Naive thymus-derived CD8-positive, alpha-beta T cell (primary cell): Measurements from ENCODE around the gene CAPS. TPM values are rescaled to one million over a fixed set of nuclear protein-coding genes. Genes with fewer than 3 reads are reported as not detected.
"Not testable (repeated sequence)": the region's sequence is repeated elsewhere in the genome, so short reads cannot be mapped to it uniquely, and the experiment has no call there.

ENCODE experiments used
- ATAC-seq, 2 donors: fragments of 150-1000 bp; cut with Tn5 transposase in 1 of 2; sonication (Bioruptor Pico), chemical (Tn5 transposase) in 1 of 2; 1 replicate in 1 of 2; 2 replicates in 1 of 2; pipeline ENCODE4 v1.10.0; 2021; ENCODE audit warnings: mild to moderate bottlenecking in 2 of 2, moderate library complexity in 2 of 2
- POLR2A ChIA-PET: fragments of 350-600 bp; sonication (Branson Sonifier 250); formaldehyde crosslinking; loops from one replicate; lab custom pipeline; 2021; ENCODE audit warnings: antibody characterized with exemption; lab: Charles Lee
- DNase-seq, 10 donors: peaks; one replicate each; pipeline versions ENCODE4 v3.0.0 to v3.0.0-alpha.2; 2020 to 2022
- H3K27ac Mint-ChIP-seq, 10 donors: one replicate each; pipeline ENCODE4 v1.8.0; 2020 to 2022; ENCODE audit warnings: mild to moderate bottlenecking in 10 of 10, mixed read lengths in 10 of 10, moderate library complexity in 4 of 10, inconsistent platforms in 1 of 10
- H3K27me3 Mint-ChIP-seq, 5 donors: one replicate each; pipeline ENCODE4 v1.8.0; 2021 to 2022; ENCODE audit warnings: mixed read lengths in 5 of 5
- H3K36me3 Mint-ChIP-seq, 3 donors: one replicate each; pipeline ENCODE4 v1.8.0; 2020 to 2022; ENCODE audit warnings: mixed read lengths in 3 of 3, mild to moderate bottlenecking in 2 of 3, inconsistent platforms in 1 of 3
- H3K4me1 Mint-ChIP-seq, 4 donors: one replicate each; pipeline ENCODE4 v1.8.0; 2021 to 2022; ENCODE audit warnings: mixed read lengths in 4 of 4
- H3K4me3 Mint-ChIP-seq, 10 donors: one replicate each; pipeline ENCODE4 v1.8.0; 2020 to 2022; ENCODE audit warnings: mild to moderate bottlenecking in 10 of 10, mixed read lengths in 10 of 10, moderate library complexity in 6 of 10, inconsistent platforms in 1 of 10
- H3K9me3 Mint-ChIP-seq, 9 donors: one replicate each; pipeline ENCODE4 v1.8.0; 2020 to 2022; ENCODE audit warnings: mixed read lengths in 9 of 9, mild to moderate bottlenecking in 3 of 9, inconsistent platforms in 1 of 9, moderate library complexity in 1 of 9
- polyA plus RNA-seq, 3 donors: library from polyadenylated mRNA; unstranded; fragments of 300-500 nt; fragmentation: Illumina TruSeq; gene quantifications; one replicate each; pipeline ENCODE4 v1.2.3, GENCODE V29; 2021
- total RNA-seq, 8 experiments: library from RNA in 2 of 8; stranded (reverse) in 2 of 8; gene quantifications; one replicate each; pipeline ENCODE4 v1.2.3 and lab custom pipeline; 2021 to 2026

The CAPS gene
- total RNA-seq = 10 to 100 TPM; 55.9 to 58.3 TPM
- polyA plus RNA-seq = 1 to 10 TPM; 1.3 to 2.8 (median 2.0) TPM
- 5.4 to 42.3 (median 25.7) reads per million in 6 experiments for total RNA-seq (lab: John Stamatoyannopoulos, UW)

GRCh38 chr19:5913739-5914357 is at the start of gene CAPS:
Gene CAPS (plus strand): TSS chr19:5914254. CDS start chr19:5914407, 153 bp downstream.
- H3K4me3 Mint-ChIP-seq = no peak within 1 kb of the TSS
- POLR2A ChIA-PET = interaction anchor here (0.5 kb wide), 1 partner anchor 25 kb away, joined by 5 read pairs; no protein-coding TSS in a partner anchor
- peak within 1 kb of the TSS in 2 of 10 donors; percentile 43 to 48 for H3K27ac Mint-ChIP-seq
- H3K9me3 Mint-ChIP-seq = no peaks in the 10 kb centered on the region
- H3K4me1 Mint-ChIP-seq = no peaks in the 10 kb centered on the region
- DNase-seq = no peak
- H3K27me3 Mint-ChIP-seq = no peaks in the 10 kb centered on the region
- ATAC-seq = no peak
- peaks cover 0 to 41% (median 2%) of the 10 kb centered on the region in 3 donors for H3K36me3 Mint-ChIP-seq

GRCh38 chr19:5864725-5865486 is 49.1 kb upstream of the CAPS start:
- ATAC-seq = no peak
- Mint-ChIP-seq H3K36me3 (no peaks in the 10 kb centered on the region), H3K27me3 (peaks cover 1 to 11% (median 7%) of the 10 kb centered on the region in 5 donors), H3K4me1 (peaks cover 0 to 6% (median 0%) of the 10 kb centered on the region in 4 donors), H3K27ac (peak overlapping the region in 1 of 10 donors; percentile 52), H3K9me3 (no peaks in the 10 kb centered on the region), H3K4me3 (no peak overlapping the region)
- POLR2A ChIA-PET = no interaction called here
- DNase-seq = no peak

- POLR2A ChIA-PET = no interaction called here
- DNase-seq (no peak), ATAC-seq (no peak)
- Mint-ChIP-seq H3K27me3 (peaks cover 1 to 11% (median 6%) of the 10 kb centered on the region in 5 donors), H3K4me1 (peaks cover 0 to 6% (median 0%) of the 10 kb centered on the region in 4 donors), H3K9me3 (no peaks in the 10 kb centered on the region), H3K4me3 (peak overlapping the region in 1 of 10 donors; percentile 34), H3K27ac (peak overlapping the region in 1 of 10 donors; percentile 33), H3K36me3 (no peaks in the 10 kb centered on the region)
These were observed 48.3 kb upstream of the CAPS start for GRCh38 chr19:5865772-5866171.

- Mint-ChIP-seq H3K27me3 (peaks cover 0 to 11% (median 4%) of the 10 kb centered on the region in 5 donors), H3K36me3 (no peaks in the 10 kb centered on the region), H3K9me3 (no peaks in the 10 kb centered on the region), H3K4me1 (peaks cover 0 to 6% (median 0%) of the 10 kb centered on the region in 4 donors), H3K27ac (peak overlapping the region in 1 of 10 donors; percentile 4), H3K4me3 (no peak overlapping the region)
- no peak for ATAC-seq
- DNase-seq = no peak
- POLR2A ChIA-PET = no interaction called here
These were observed 46.6 kb upstream of the CAPS start for GRCh38 chr19:5867201-5868136.

GRCh38 chr19:5870986-5871394 is 43.1 kb upstream of the CAPS start:
- no peak for ATAC-seq
- H3K27ac Mint-ChIP-seq = no peak overlapping the region
- no peaks in the 10 kb centered on the region for H3K4me1 Mint-ChIP-seq
- DNase-seq = no peak
- POLR2A ChIA-PET = interaction anchor here (0.7 kb wide), 1 partner anchor 44 kb away, joined by 4 read pairs; no protein-coding TSS in a partner anchor
- H3K27me3 Mint-ChIP-seq = peaks cover 0 to 5% (median 0%) of the 10 kb centered on the region in 5 donors
- no peaks in the 10 kb centered on the region for H3K9me3 Mint-ChIP-seq
- no peaks in the 10 kb centered on the region for H3K36me3 Mint-ChIP-seq
- no peak overlapping the region for H3K4me3 Mint-ChIP-seq

- no peaks in the 10 kb centered on the region for H3K36me3 Mint-ChIP-seq
- no peak for ATAC-seq
These were observed 40.3 kb upstream of the CAPS start for GRCh38 chr19:5873617-5874199.

GRCh38 chr19:5874496-5874895 is 39.6 kb upstream of the CAPS start:
- H3K9me3 Mint-ChIP-seq, ATAC-seq, DNase-seq, H3K4me3 Mint-ChIP-seq, H3K36me3 Mint-ChIP-seq, POLR2A ChIA-PET, H3K4me1 Mint-ChIP-seq: not testable (repeated sequence)
- Mint-ChIP-seq H3K27ac (peak overlapping the region in 1 of 10 donors; percentile 52), H3K27me3 (peaks cover under 1 to 29% (median 17%) of the 10 kb centered on the region in 5 donors)

More at GRCh38 chr19:5873617-5874199, 40.3 kb upstream of the CAPS start:
- no peak overlapping the region for H3K4me3 Mint-ChIP-seq
- no peak for DNase-seq
- POLR2A ChIA-PET = no interaction called here
- no peaks in the 10 kb centered on the region for H3K4me1 Mint-ChIP-seq
- H3K27ac Mint-ChIP-seq = no peak overlapping the region
- no peaks in the 10 kb centered on the region for H3K9me3 Mint-ChIP-seq
- peaks cover 0 to 23% (median 17%) of the 10 kb centered on the region in 5 donors for H3K27me3 Mint-ChIP-seq

- ATAC-seq (no peak), DNase-seq (no peak)
- POLR2A ChIA-PET = no interaction called here
- Mint-ChIP-seq H3K4me3 (no peak overlapping the region), H3K9me3 (no peaks in the 10 kb centered on the region), H3K36me3 (no peaks in the 10 kb centered on the region), H3K27ac (no peak overlapping the region), H3K4me1 (no peaks in the 10 kb centered on the region), H3K27me3 (peaks cover 3 to 37% (median 21%) of the 10 kb centered on the region in 5 donors)
These were observed 36.6 kb upstream of the CAPS start for GRCh38 chr19:5877427-5877826.

GRCh38 chr19:5877882-5878281 is 36.2 kb upstream of the CAPS start:
- H3K27me3 Mint-ChIP-seq = peaks cover 3 to 39% (median 24%) of the 10 kb centered on the region in 5 donors
- no peaks in the 10 kb centered on the region for H3K9me3 Mint-ChIP-seq
- H3K4me3 Mint-ChIP-seq = no peak overlapping the region
- ATAC-seq (no peak), DNase-seq (no peak)
- POLR2A ChIA-PET = no interaction called here
- H3K4me1 Mint-ChIP-seq = no peaks in the 10 kb centered on the region
- H3K27ac Mint-ChIP-seq = no peak overlapping the region
- no peaks in the 10 kb centered on the region for H3K36me3 Mint-ChIP-seq

GRCh38 chr19:5880196-5880595 is 33.9 kb upstream of the CAPS start:
- Mint-ChIP-seq H3K4me3 (no peak overlapping the region), H3K27ac (no peak overlapping the region), H3K27me3 (peaks cover 7 to 47% (median 25%) of the 10 kb centered on the region in 5 donors), H3K9me3 (no peaks in the 10 kb centered on the region), H3K36me3 (no peaks in the 10 kb centered on the region), H3K4me1 (no peaks in the 10 kb centered on the region)
- POLR2A ChIA-PET = no interaction called here
- ATAC-seq = no peak
- DNase-seq = no peak

GRCh38 chr19:5880604-5881078 is 33.4 kb upstream of the CAPS start:
- DNase-seq (no peak), ATAC-seq (no peak)
- no peaks in the 10 kb centered on the region for H3K9me3 Mint-ChIP-seq
- H3K27me3 Mint-ChIP-seq = peaks cover 12 to 52% (median 29%) of the 10 kb centered on the region in 5 donors
- H3K4me1 Mint-ChIP-seq = no peaks in the 10 kb centered on the region
- H3K4me3 Mint-ChIP-seq = no peak overlapping the region
- POLR2A ChIA-PET = no interaction called here
- no peak overlapping the region for H3K27ac Mint-ChIP-seq
- H3K36me3 Mint-ChIP-seq = no peaks in the 10 kb centered on the region
